H9 (cell line): ENCODE data around the gene PPP1R14B. TPM values are rescaled to one million over a fixed set of nuclear protein-coding genes. Genes with fewer than 3 reads are reported as not detected.

Source experiments
- DNase-seq: peaks from one replicate; pipeline ENCODE4 v3.0.0-alpha.2; 2017
- H2AFZ ChIP-seq: one replicate; pipeline ENCODE4 v1.6.1; 2013; ENCODE audit warnings: mild to moderate bottlenecking, low read length, control low read depth, moderate library complexity
- H2AK5ac ChIP-seq: 2 replicates; pipeline ENCODE4 v1.6.1; 2013; ENCODE audit warnings: low read length, control low read depth, mixed read lengths; ENCODE audit not compliant: insufficient read length
- H2BK120ac ChIP-seq: one replicate; pipeline ENCODE4 v1.6.1; 2013; ENCODE audit warnings: low read depth, mild to moderate bottlenecking, low read length, control low read depth, inconsistent platforms; ENCODE audit not compliant: poor library complexity, severe bottlenecking
- H2BK12ac ChIP-seq: 2 replicates; pipeline ENCODE4 v1.6.1; 2013; ENCODE audit warnings: low read length, control low read depth, mixed read lengths, low read depth; ENCODE audit not compliant: insufficient read length
- H2BK15ac ChIP-seq: 2 replicates; pipeline ENCODE4 v1.6.1; 2013; ENCODE audit warnings: low read depth, low read length, control low read depth
- H2BK20ac ChIP-seq: one replicate; pipeline ENCODE4 v1.6.1; 2013; ENCODE audit warnings: low read depth, mild to moderate bottlenecking, low read length, control low read depth, inconsistent platforms; ENCODE audit not compliant: poor library complexity, severe bottlenecking
- H2BK5ac ChIP-seq: 2 replicates; pipeline ENCODE4 v1.6.1; 2013; ENCODE audit warnings: low read length, control low read depth, mixed read lengths; ENCODE audit not compliant: insufficient read length
- H3K14ac ChIP-seq: 2 replicates; pipeline ENCODE4 v1.6.1; 2013; ENCODE audit warnings: low read length, control low read depth; ENCODE audit not compliant: insufficient read depth
- H3K18ac ChIP-seq: 2 replicates; pipeline ENCODE4 v1.6.1; 2013; ENCODE audit warnings: low read depth, mild to moderate bottlenecking, mixed read lengths, low read length, control low read depth; ENCODE audit not compliant: insufficient read length
- H3K23ac ChIP-seq: 2 replicates; pipeline ENCODE4 v1.6.1; 2013; ENCODE audit warnings: low read length, control low read depth, mixed read lengths, low read depth; ENCODE audit not compliant: insufficient read length
- H3K23me2 ChIP-seq: 2 replicates; pipeline ENCODE4 v1.6.1; 2013; ENCODE audit warnings: low read depth, mild to moderate bottlenecking, mixed read lengths, low read length, control low read depth; ENCODE audit not compliant: insufficient read length, poor library complexity, severe bottlenecking
- H3K27ac ChIP-seq: 2 replicates; pipeline ENCODE4 v1.5.1; 2013; ENCODE audit warnings: low read length, control low read depth, mixed read lengths, low read depth; ENCODE audit not compliant: insufficient read length
- H3K27me3 ChIP-seq: 2 replicates; pipeline ENCODE4 v1.6.1; 2013; ENCODE audit warnings: low read length, control low read depth, inconsistent platforms; ENCODE audit not compliant: insufficient read depth
- H3K4ac ChIP-seq: 2 replicates; pipeline ENCODE4 v1.6.1; 2013; ENCODE audit warnings: low read depth, mild to moderate bottlenecking, control low read depth, inconsistent platforms, low read length, moderate library complexity
- H3K4me1 ChIP-seq: 2 replicates; pipeline ENCODE4 v1.6.1; 2013; ENCODE audit warnings: low read length, control low read depth, inconsistent platforms; ENCODE audit not compliant: insufficient read depth
- H3K4me2 ChIP-seq: 2 replicates; pipeline ENCODE4 v1.6.1; 2013; ENCODE audit warnings: low read length, control low read depth, mixed read lengths; ENCODE audit not compliant: insufficient read length, insufficient read depth
- H3K56ac ChIP-seq: 2 replicates; pipeline ENCODE4 v1.6.1; 2013; ENCODE audit warnings: low read depth, mild to moderate bottlenecking, mixed read lengths, low read length, control low read depth; ENCODE audit not compliant: insufficient read length
- H3K79me1 ChIP-seq: 2 replicates; pipeline ENCODE4 v1.6.1; 2013; ENCODE audit warnings: low read depth, mild to moderate bottlenecking, moderate library complexity, low read length, control low read depth, inconsistent platforms; ENCODE audit not compliant: insufficient read depth, poor library complexity, severe bottlenecking
- H3K79me2 ChIP-seq: 2 replicates; pipeline ENCODE4 v1.6.1; 2013; ENCODE audit warnings: low read length, control low read depth, inconsistent platforms; ENCODE audit not compliant: insufficient read depth
- H3K9ac ChIP-seq: 2 replicates; pipeline ENCODE4 v1.6.1; 2013; ENCODE audit warnings: low read length, control low read depth, mixed read lengths; ENCODE audit not compliant: insufficient read length; ENCODE audit errors: extremely low read depth
- H3K9me3 ChIP-seq: one replicate; pipeline ENCODE4 v1.6.1; 2013; ENCODE audit warnings: low read depth, low read length, inconsistent platforms; ENCODE audit not compliant: control insufficient read depth
- H3T11ph ChIP-seq: one replicate; pipeline ENCODE4 v1.6.1; 2013; ENCODE audit warnings: mild to moderate bottlenecking, low read length, control low read depth, inconsistent platforms
- H4K20me1 ChIP-seq: one replicate; pipeline ENCODE4 v1.6.1; 2013; ENCODE audit not compliant: control insufficient read depth, insufficient read length, insufficient read depth
- H4K5ac ChIP-seq: 2 replicates; pipeline ENCODE4 v1.6.1; 2013; ENCODE audit warnings: low read depth, mild to moderate bottlenecking, mixed read lengths, low read length, control low read depth; ENCODE audit not compliant: insufficient read length
- H4K8ac ChIP-seq: replicated peaks from 2 replicates; pipeline ENCODE4 v1.6.1; 2013; ENCODE audit warnings: low read length, control low read depth, mixed read lengths, low read depth; ENCODE audit not compliant: insufficient read length
- H4K91ac ChIP-seq: 2 replicates; pipeline ENCODE4 v1.6.1; 2013; ENCODE audit warnings: low read depth, mild to moderate bottlenecking, moderate library complexity, mixed read lengths, low read length, control low read depth; ENCODE audit not compliant: insufficient read length
- H3K27ac Mint-ChIP-seq, 3 experiments: 2 replicates in 2 of 3; 3 replicates in 1 of 3; pipeline ENCODE4 v1.8.0; 2020 to 2021; ENCODE audit warnings: mixed read lengths in 3 of 3, mild to moderate bottlenecking in 1 of 3, moderate library complexity in 1 of 3
- H3K27me3 Mint-ChIP-seq: 2 replicates; pipeline ENCODE4 v1.8.0; 2021; ENCODE audit warnings: low read depth, mild to moderate bottlenecking, moderate library complexity, mixed read lengths
- H3K36me3 Mint-ChIP-seq, 3 experiments: 2 replicates in 2 of 3; 3 replicates in 1 of 3; pipeline ENCODE4 v1.8.0; 2020 to 2021; ENCODE audit warnings: low read depth in 3 of 3, mixed read lengths in 3 of 3; ENCODE audit not compliant: insufficient read depth in 1 of 3
- H3K4me1 Mint-ChIP-seq, 2 experiments: 2 replicates each; pipeline ENCODE4 v1.8.0; 2020; ENCODE audit warnings: mixed read lengths in 2 of 2
- H3K4me3 Mint-ChIP-seq, 2 experiments: 2 replicates in 1 of 2; 3 replicates in 1 of 2; pipeline ENCODE4 v1.8.0; 2020 to 2021; ENCODE audit warnings: mild to moderate bottlenecking in 2 of 2, mixed read lengths in 2 of 2, moderate library complexity in 1 of 2
- H3K9me3 Mint-ChIP-seq, 2 experiments: 2 replicates in 1 of 2; 3 replicates in 1 of 2; pipeline ENCODE4 v1.8.0; 2020; ENCODE audit warnings: mild to moderate bottlenecking in 2 of 2, mixed read lengths in 2 of 2, moderate library complexity in 1 of 2
- CTCF ChIP-seq: fragments of 200-600 bp; sonication (generic); conservative IDR thresholded peaks from 3 replicates; pipeline ENCODE4 v1.8.0; 2021; ENCODE audit warnings: antibody characterized with exemption, mild to moderate bottlenecking
- WGBS: extraction: QIAGEN DNeasy Blood & Tissue Kit; methylation state at CpG from one replicate; pipeline ENCODE4 v1.1.7; 2013; ENCODE audit warnings: missing lambda C conversion rate, low lambda C conversion rate, mixed read lengths; ENCODE audit not compliant: insufficient read length; ENCODE audit errors: extremely low coverage; 5-methylcytosine and 5-hydroxymethylcytosine counted together
- total RNA-seq: library from RNA; stranded (reverse); gene quantifications from 2 replicates; pipeline ENCODE4 v1.2.1, GENCODE V29; 2021

The PPP1R14B gene
- total RNA-seq, 1 experiment from 2014 or later, result 358 TPM

- no peak overlapping the region for H4K5ac ChIP-seq
- Mint-ChIP-seq H3K4me3 (no peak overlapping the region), H3K4me1 (peaks cover 12 to 16% of the 10 kb centered on the region in 2 experiments), H3K27me3 (no peaks in the 10 kb centered on the region; the same call in none of the 2 replicates), H3K27ac (no peak overlapping the region), H3K36me3 (peaks cover 0 to 9% (median 6%) of the 10 kb centered on the region in 3 experiments; a peak in 4 of 7 replicates), H3K9me3 (no peaks in the 10 kb centered on the region)
- no peak overlapping the region for H4K91ac ChIP-seq
- no peak overlapping the region for H3K27ac ChIP-seq
- H2BK15ac ChIP-seq, result no peak overlapping the region
- no peaks in the 10 kb centered on the region for H3K79me1 ChIP-seq
- H3K79me2 ChIP-seq, result no peaks in the 10 kb centered on the region
- no peak overlapping the region for H2AK5ac ChIP-seq
- H3K27me3 ChIP-seq, result no peaks in the 10 kb centered on the region
- no peak overlapping the region for H2AFZ ChIP-seq
- H3K23me2 ChIP-seq, result peaks cover 5% of the 10 kb centered on the region
- no peak overlapping the region for H3K56ac ChIP-seq
- TF ChIP-seq CTCF, result no peak
- no peak overlapping the region for H2BK12ac ChIP-seq
- no peak overlapping the region for H3K18ac ChIP-seq
- no peak overlapping the region for H2BK20ac ChIP-seq
- H3K9me3 ChIP-seq, result no peaks in the 10 kb centered on the region
- no peak overlapping the region for H3K14ac ChIP-seq
- no peak overlapping the region for H3T11ph ChIP-seq
- no peaks in the 10 kb centered on the region for H3K4me1 ChIP-seq
- WGBS, result no CpG with 5 or more reads among the region's 2 CpGs
- H4K20me1 ChIP-seq, result peaks cover 2% of the 10 kb centered on the region
- DNase-seq, result no peak
- H2BK120ac ChIP-seq, result no peak overlapping the region
- no peak overlapping the region for H3K9ac ChIP-seq
- no peak overlapping the region for H2BK5ac ChIP-seq
- H3K4me2 ChIP-seq, result no peak overlapping the region
- no peak overlapping the region for H4K8ac ChIP-seq
- no peak overlapping the region for H3K23ac ChIP-seq
- H3K4ac ChIP-seq, result no peak overlapping the region
Measured at GRCh38 chr11:64275841-64276240, 29.1 kb upstream of the PPP1R14B start.
